ENCODE measurements around the gene EIPR1.

GRCh38 chr2:3179208-3179607 lies 198.4 kb downstream of the EIPR1 start:
- TF ChIP-seq, protein P1, sequence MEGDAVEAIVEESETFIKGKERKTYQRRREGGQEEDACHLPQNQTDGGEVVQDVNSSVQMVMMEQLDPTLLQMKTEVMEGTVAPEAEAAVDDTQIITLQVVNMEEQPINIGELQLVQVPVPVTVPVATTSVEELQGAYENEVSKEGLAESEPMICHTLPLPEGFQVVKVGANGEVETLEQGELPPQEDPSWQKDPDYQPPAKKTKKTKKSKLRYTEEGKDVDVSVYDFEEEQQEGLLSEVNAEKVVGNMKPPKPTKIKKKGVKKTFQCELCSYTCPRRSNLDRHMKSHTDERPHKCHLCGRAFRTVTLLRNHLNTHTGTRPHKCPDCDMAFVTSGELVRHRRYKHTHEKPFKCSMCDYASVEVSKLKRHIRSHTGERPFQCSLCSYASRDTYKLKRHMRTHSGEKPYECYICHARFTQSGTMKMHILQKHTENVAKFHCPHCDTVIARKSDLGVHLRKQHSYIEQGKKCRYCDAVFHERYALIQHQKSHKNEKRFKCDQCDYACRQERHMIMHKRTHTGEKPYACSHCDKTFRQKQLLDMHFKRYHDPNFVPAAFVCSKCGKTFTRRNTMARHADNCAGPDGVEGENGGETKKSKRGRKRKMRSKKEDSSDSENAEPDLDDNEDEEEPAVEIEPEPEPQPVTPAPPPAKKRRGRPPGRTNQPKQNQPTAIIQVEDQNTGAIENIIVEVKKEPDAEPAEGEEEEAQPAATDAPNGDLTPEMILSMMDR (conservative IDR thresholded peaks at IDR 0.05) = no peak; the same call in 1 of the 2 replicates
- TF ChIP-seq ZFX (IDR thresholded peaks at IDR 0.05) = no peak
